GM12801 (cell line): ENCODE data around the gene TCEANC2.

Source experiments
- CTCF ChIP-seq: IDR thresholded peaks from one replicate; pipeline ENCODE4 v1.5.1; 2011; ENCODE audit warnings: control low read depth; ENCODE audit not compliant: insufficient read length; ENCODE audit errors: extremely low read depth

The TCEANC2 gene

DNA sequence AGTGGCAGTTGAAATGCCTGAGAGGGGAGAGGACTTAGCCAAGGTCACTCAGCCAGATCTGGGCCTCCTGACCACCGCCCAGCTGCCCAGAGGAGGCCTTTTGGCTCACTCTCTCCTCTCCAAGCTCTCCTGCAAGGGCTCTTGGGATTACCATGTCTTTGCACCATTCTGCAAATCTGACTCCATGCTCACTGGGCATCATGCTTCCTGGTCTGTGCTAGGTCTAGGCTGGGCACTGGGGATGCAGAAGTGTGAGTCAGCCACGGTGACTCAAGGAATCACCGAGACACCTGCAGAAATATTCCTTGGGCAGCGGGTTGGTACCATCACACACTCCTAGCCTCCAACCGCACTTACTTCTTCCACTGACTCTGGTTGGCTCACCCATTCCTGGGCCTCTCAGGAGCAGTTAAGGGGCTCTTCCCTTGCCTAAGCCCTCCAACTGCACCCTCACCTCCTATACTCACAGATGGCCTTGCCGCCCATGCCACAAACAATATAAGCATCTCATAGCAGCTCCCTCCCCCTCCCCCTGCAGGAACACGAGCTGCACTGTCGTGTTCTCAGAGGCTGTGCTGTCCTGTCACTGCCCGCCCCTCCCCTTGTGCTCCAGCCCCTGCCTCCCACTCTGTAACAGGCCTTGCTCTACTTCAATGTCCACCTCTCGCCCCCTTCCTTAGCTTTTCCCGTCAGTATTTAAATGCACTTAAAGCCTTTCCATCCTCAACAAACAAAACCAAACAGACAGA, 64.6 kb downstream of the TCEANC2 start:
- no peak for TF ChIP-seq CTCF

GRCh38 chr1:54118704-54119103, 65.3 kb downstream of the TCEANC2 start:
- TF ChIP-seq CTCF = no peak

- no peak for TF ChIP-seq CTCF
These were observed 66.8 kb downstream of the TCEANC2 start for GRCh38 chr1:54120018-54120697.

GRCh38 chr1:54120698-54121481, 67.5 kb downstream of the TCEANC2 start:
- no peak for TF ChIP-seq CTCF

DNA sequence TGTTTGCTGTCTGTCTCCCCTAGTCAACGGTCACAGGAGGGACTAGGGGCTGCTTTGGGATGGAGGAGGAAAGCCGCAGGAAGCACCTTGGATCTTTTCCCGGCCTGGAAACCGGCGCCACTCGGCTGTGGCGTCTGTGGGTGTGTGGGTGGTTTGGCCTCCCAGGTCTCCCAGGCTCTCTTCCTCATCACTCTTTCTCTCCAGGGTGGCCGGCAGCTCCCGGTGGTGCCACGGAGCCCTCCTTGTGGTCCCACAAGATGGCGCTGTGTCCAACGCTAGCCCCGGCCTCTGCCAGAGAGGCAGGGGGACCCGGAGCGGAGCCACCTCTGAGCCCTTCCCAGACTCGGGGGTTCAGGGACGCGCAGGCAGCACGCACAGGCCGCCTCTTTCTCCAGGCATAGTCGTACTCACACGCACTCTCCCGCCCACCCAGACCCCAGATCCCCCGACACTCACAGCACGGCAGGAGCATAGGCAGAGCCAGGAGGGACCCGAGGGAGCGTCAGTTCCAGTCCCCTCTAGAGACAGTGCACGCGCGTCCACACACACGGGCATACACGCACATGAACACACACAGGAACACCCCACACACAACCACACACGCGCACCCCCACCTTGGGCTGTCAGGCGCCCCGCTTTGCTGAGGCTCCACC, 68.2 kb downstream of the TCEANC2 start:
- TF ChIP-seq CTCF = no peak

- no peak for TF ChIP-seq CTCF
These were observed 68.8 kb downstream of the TCEANC2 start for GRCh38 chr1:54122135-54122751.
